Uterus (tissue), 4 donors: ENCODE results near the gene GRAMD1A. TPM values are rescaled to one million over a fixed set of nuclear protein-coding genes. Genes with fewer than 3 reads are reported as not detected.

Experiments
- DNase-seq, 2 donors: peaks; one replicate each; pipeline ENCODE4 v3.0.0-alpha.2; 2019 to 2020
- H3K27ac ChIP-seq, 2 donors: fragments of 200-600 bp; sonication (generic); 1 replicate in 1 of 2; 2 replicates in 1 of 2; pipeline ENCODE4 v1.5.1; 2016 to 2018
- H3K27me3 ChIP-seq, 2 donors: fragments of 200-600 bp; sonication (generic); one replicate each; pipeline ENCODE4 v1.5.1; 2018 to 2019; ENCODE audit warnings: control low read depth in 1 of 2
- H3K36me3 ChIP-seq, 2 donors: fragments of 200-600 bp; sonication (generic); one replicate each; pipeline ENCODE4 v1.5.1; 2019; ENCODE audit warnings: control low read depth in 1 of 2
- H3K4me1 ChIP-seq, 2 donors: fragments of 200-600 bp; sonication (generic); one replicate each; pipeline ENCODE4 v1.5.1; 2018 to 2019; ENCODE audit warnings: control low read depth in 1 of 2
- H3K4me3 ChIP-seq, 2 donors: fragments of 200-600 bp; sonication (generic); 1 replicate in 1 of 2; 2 replicates in 1 of 2; pipeline ENCODE4 v1.5.1; 2018 to 2019; ENCODE audit warnings: mild to moderate bottlenecking in 1 of 2
- H3K9me3 ChIP-seq, 2 donors: fragments of 200-600 bp; sonication (generic); one replicate each; pipeline ENCODE4 v1.5.1; 2019; ENCODE audit warnings: control low read depth in 1 of 2
- CTCF ChIP-seq, 4 experiments: fragments of 200-600 bp in 2 of 4; fragments of 450-650 bp in 2 of 4; sonication (generic) in 2 of 4; IDR thresholded peaks; one replicate each; pipeline ENCODE4 v1.5.1; 2016 to 2019; ENCODE audit warnings: antibody characterized with exemption in 4 of 4, mild to moderate bottlenecking in 2 of 4, moderate library complexity in 1 of 4
- POLR2A ChIP-seq, 2 donors: fragments of 450-650 bp; IDR thresholded peaks; one replicate each; pipeline ENCODE4 v1.6.1; 2016; ENCODE audit warnings: antibody characterized with exemption in 2 of 2, mild to moderate bottlenecking in 1 of 2, moderate library complexity in 1 of 2
- intact Hi-C: fragments of 100-400 bp; cut with DNase I; formaldehyde crosslinking; loops from one replicate; pipeline ENCODE4 v1.15.1; 2023; ENCODE audit warnings: low total_unique reads
- total RNA-seq, 4 donors: library from RNA; depleted of rRNA in 3 of 4; stranded (reverse); fragments of >200 nt in 3 of 4; gene quantifications; one replicate each; pipeline versions ENCODE4 v1.1.0 to v1.2.4, GENCODE V29; 2014 to 2023
- donor health status: DM: yes; HTN: yes; CAD: no.

Gene GRAMD1A
- total RNA-seq, 4 donors from 2014 or later, result 40.0 to 89.8 (median 52.2) TPM

GRCh38 chr19:35022460-35022859, 22.3 kb downstream of the GRAMD1A start:
- Histone ChIP-seq H3K4me3 (no peak overlapping the region), H3K27ac (no peak overlapping the region), H3K36me3 (no peaks in the 10 kb centered on the region), H3K27me3 (no peaks in the 10 kb centered on the region), H3K4me1 (no peaks in the 10 kb centered on the region), H3K9me3 (no peaks in the 10 kb centered on the region)
- intact Hi-C loops, result no loop called here
- no peak for TF ChIP-seq POLR2A (IDR thresholded peaks at IDR 0.05)
- no peak for TF ChIP-seq CTCF (IDR thresholded peaks at IDR 0.05)
- DNase-seq, result no peak

GRCh38 chr19:35023428-35023827, 23.3 kb downstream of the GRAMD1A start:
- Histone ChIP-seq H3K9me3 (no peaks in the 10 kb centered on the region), H3K4me1 (no peaks in the 10 kb centered on the region), H3K36me3 (no peaks in the 10 kb centered on the region), H3K4me3 (no peak overlapping the region), H3K27ac (no peak overlapping the region), H3K27me3 (no peaks in the 10 kb centered on the region)
- TF ChIP-seq CTCF (IDR thresholded peaks at IDR 0.05) (no peak), POLR2A (IDR thresholded peaks at IDR 0.05) (no peak)
- DNase-seq, result no peak
- intact Hi-C loops, result no loop called here

- TF ChIP-seq POLR2A (IDR thresholded peaks at IDR 0.05) (no peak), CTCF (IDR thresholded peaks at IDR 0.05) (no peak)
- no peaks in the 10 kb centered on the region for H3K27me3 ChIP-seq
- intact Hi-C loops, result no loop called here
- no peaks in the 10 kb centered on the region for H3K4me1 ChIP-seq
- no peak overlapping the region for H3K27ac ChIP-seq
- H3K9me3 ChIP-seq, result no peaks in the 10 kb centered on the region
- no peak overlapping the region for H3K4me3 ChIP-seq
- no peak for DNase-seq
- no peaks in the 10 kb centered on the region for H3K36me3 ChIP-seq
Observed at GRCh38 chr19:35024095-35024494, 24.0 kb downstream of the GRAMD1A start.

GRCh38 chr19:35025969-35026368, 25.8 kb downstream of the GRAMD1A start:
- Histone ChIP-seq H3K4me3 (no peak overlapping the region), H3K9me3 (no peaks in the 10 kb centered on the region), H3K4me1 (peaks cover 0 to 5% of the 10 kb centered on the region in 2 donors), H3K36me3 (no peaks in the 10 kb centered on the region), H3K27ac (no peak overlapping the region), H3K27me3 (no peaks in the 10 kb centered on the region)
- intact Hi-C loops, result no loop called here
- DNase-seq, result no peak
- TF ChIP-seq CTCF (IDR thresholded peaks at IDR 0.05) (no peak), POLR2A (IDR thresholded peaks at IDR 0.05) (no peak)

DNA sequence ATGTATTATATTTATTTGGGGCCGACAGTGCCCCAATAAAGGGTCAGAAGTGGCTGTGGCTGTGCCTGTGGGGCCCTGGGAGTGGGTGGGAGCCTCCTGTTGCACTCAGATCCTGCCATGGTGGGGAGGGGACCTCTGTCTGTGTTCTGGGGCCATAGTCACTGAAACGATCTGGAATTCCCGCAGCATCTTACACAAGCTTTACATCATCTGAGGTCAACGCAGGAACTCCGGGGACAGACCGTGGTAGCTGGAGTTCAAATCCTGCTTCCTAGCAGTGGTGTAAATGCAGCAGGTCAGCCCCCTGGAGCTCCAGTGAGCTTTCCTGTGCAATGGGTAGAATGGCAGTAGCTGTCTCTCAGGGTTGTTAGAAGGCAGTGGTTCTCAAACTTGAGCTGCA, 26.3 kb downstream of the GRAMD1A start:
- intact Hi-C loops, result no loop called here
- Histone ChIP-seq H3K4me1 (peaks cover 0 to 5% of the 10 kb centered on the region in 2 donors), H3K27me3 (no peaks in the 10 kb centered on the region), H3K9me3 (no peaks in the 10 kb centered on the region), H3K27ac (no peak overlapping the region), H3K4me3 (no peak overlapping the region), H3K36me3 (no peaks in the 10 kb centered on the region)
- TF ChIP-seq CTCF (IDR thresholded peaks at IDR 0.05) (no peak), POLR2A (IDR thresholded peaks at IDR 0.05) (no peak)
- no peak for DNase-seq
